GM12864 (cell line): ENCODE results near the gene SNUPN.

Experiments
- DNase-seq: peaks from one replicate; pipeline ENCODE4 v3.0.0-alpha.2; 2011; ENCODE audit warnings: low read depth
- H3K4me3 ChIP-seq: 2 replicates; pipeline ENCODE4 v1.5.1; 2011; ENCODE audit warnings: mild to moderate bottlenecking, low read depth, low read length, control low read depth
- TF ChIP-seq, protein P1 (sequence below): IDR thresholded peaks from 2 replicates; pipeline ENCODE4 v1.5.1; 2011; ENCODE audit warnings: low read depth, mild to moderate bottlenecking, moderate library complexity, low read length, control low read depth, inconsistent platforms; ENCODE audit errors: missing control alignments

SNUPN gene

DNA sequence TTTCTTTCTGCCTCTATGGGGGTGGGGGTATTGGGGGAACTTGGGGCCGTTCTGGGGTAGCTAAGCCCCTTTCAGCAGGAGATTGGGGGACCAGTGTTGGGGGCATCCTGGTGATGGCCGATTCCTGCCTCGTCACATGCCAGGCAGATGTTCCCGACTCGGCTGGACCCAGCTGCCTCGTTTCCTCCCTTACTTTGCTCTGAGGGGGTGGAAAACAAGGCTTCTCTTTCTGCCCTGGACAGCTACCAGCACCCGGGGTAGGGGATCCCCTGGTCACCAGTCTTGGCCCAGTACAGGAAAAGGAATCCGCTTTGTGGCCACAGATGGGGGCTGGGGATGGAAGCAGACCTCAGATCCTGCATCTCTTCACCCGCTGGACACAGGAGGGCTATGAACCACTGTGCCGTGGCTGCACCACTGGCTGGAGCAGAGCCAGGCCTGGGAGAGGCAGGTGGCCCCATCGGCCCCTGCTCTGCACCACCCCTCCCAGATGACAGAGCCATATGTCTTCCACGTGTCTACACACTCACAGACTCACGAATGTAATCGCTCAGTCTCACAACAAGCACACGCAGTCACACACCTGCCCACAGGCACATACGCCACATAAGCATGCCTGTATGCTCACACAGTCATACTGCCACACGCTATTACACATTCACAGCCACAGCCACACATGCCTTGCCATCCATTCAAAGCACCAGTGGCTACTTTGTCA lies 34.6 kb upstream of the SNUPN start:
- TF ChIP-seq, protein P1, sequence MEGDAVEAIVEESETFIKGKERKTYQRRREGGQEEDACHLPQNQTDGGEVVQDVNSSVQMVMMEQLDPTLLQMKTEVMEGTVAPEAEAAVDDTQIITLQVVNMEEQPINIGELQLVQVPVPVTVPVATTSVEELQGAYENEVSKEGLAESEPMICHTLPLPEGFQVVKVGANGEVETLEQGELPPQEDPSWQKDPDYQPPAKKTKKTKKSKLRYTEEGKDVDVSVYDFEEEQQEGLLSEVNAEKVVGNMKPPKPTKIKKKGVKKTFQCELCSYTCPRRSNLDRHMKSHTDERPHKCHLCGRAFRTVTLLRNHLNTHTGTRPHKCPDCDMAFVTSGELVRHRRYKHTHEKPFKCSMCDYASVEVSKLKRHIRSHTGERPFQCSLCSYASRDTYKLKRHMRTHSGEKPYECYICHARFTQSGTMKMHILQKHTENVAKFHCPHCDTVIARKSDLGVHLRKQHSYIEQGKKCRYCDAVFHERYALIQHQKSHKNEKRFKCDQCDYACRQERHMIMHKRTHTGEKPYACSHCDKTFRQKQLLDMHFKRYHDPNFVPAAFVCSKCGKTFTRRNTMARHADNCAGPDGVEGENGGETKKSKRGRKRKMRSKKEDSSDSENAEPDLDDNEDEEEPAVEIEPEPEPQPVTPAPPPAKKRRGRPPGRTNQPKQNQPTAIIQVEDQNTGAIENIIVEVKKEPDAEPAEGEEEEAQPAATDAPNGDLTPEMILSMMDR, result no peak
- H3K4me3 ChIP-seq, result no peak overlapping the region
- no peak for DNase-seq

DNA sequence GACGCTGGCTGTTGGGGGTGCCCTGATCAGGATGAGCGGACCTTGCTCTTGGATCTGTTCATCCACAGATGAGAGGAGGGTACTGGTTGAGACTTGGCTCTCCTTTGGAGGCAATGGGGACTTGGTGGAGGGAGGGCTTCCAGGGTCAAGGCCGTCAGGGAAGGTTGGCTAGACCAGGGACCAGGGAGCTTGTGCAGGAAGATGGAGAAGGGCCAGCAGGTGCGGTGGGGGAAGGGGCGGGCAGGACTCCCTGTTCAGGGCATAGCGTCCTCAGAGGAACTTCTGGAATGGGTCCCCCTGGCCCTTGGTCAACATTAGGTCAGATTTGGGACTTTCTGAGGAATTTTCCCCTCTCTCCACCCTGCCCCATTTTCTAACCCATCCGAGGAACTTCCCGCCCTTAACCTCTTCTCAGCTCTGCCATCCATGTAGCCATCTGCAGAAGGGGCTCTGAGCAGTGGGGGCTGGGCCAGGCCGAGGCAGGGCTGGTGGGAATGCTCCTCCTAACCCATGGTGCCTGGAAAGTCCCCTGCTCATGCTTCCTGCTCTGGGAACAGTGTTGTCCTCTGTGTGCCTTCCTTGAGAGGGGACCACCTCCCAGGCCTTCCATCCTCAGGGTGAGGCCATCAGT lies 33.7 kb upstream of the SNUPN start:
- no peak for DNase-seq
- H3K4me3 ChIP-seq, result no peak overlapping the region
- TF ChIP-seq, protein P1, result no peak

DNA sequence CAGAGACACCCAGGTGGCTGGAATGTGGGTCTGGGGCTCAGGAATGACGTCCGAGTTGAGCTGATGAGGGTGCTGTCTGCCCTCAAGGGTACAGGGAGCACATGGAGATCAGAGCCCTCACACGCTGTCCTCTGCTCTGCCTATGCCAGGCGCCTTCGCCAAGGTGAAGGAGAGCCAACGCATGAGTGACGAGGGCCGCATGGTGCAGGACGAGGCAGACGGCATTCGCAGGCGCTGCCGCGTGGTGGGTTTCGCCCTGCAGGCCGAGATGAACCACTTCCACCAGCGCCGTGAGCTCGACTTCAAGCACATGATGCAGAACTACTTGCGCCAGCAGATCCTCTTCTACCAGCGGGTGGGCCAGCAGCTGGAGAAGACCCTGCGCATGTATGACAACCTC lies 31.3 kb upstream of the SNUPN start:
- H3K4me3 ChIP-seq, result no peak overlapping the region
- DNase-seq, result no peak

DNA sequence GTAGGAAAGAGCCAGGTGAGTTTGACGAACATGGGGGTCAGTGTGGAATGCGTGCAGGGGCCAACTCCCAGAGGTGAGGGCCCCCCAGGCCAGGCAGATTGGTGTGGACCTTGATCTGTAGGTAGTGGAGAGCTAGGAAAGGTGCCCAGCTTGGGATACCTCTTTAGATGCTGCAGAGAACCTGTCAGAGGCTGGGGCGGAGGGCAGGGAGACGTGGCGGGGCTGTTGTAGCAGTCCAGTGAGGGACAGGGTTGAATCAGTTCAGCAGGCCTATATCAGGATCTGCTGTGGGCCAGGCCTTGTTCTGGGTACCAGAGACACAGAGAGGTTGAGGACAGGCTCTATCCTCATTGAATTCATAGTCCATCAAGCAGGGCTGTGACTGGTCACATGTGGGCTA lies 30.8 kb upstream of the SNUPN start:
- TF ChIP-seq, protein P1, result no peak
- no peak for DNase-seq
- H3K4me3 ChIP-seq, result no peak overlapping the region

More for the DNA sequence above, 31.3 kb upstream of the SNUPN start:
- TF ChIP-seq, protein P1, result no peak

DNA sequence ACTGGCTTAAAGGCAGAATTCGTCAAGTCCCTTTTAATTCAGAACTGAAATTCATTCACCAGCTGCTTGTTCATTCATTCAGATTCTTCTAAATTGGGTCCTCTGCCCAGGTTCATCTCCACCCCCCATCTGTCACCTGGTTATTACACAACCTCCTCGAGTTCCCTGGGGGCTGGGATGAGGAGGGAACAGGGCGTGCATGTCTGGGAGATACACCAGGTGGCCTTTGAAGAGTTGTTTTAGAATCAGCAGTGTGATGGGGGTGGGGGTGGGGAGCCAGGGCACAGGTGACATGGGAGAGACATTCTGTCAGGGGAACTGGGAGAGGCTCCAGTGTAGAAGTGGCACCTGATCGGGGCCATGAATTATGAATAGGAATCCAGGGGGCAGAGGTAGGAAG lies 30.4 kb upstream of the SNUPN start:
- TF ChIP-seq, protein P1, result no peak
- no peak overlapping the region for H3K4me3 ChIP-seq
- DNase-seq, result no peak

DNA sequence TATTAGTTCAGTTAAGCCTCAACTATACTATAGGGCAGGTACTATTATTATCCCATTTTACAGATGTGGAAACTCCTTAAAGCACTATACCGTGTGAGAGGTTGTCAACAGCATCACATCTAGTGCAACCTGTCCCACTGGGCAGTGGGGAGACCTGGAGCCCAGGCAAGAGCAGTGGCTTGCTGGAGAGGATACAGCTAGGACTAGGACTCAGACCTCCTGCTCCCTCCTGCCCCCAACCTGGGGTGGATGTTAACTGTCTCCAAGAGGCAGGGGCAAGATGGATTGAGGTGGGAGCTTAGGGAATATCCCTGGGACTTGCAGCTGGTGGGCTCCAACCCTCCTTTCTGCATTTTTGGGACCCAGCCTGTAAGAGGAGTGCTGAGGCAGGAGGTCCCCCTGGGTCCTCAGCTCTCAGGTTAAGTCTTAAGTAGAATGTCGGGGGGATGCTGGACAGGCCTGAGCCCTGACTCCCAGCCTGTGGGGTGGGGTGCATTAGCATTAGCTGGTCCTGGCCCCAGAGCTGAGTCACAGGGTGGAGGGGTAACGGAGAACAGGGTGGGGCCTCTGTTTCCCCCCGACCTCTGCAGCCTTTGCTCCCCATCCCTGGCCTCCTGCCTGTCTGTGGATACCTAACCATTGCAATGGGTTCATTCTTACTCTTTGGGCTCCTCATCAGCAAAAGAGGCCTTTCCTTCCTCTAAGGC lies 28.8 kb upstream of the SNUPN start:
- TF ChIP-seq, protein P1, result no peak
- DNase-seq, result no peak
- H3K4me3 ChIP-seq, result no peak overlapping the region
